Astrocyte of the spinal cord (primary cell): Measurements from ENCODE around the gene CHRM3.

ENCODE experiments used
- DNase-seq: peaks from one replicate; pipeline ENCODE4 v3.0.0; 2011; ENCODE audit warnings: low read depth, low spot score
- H3K4me3 ChIP-seq: 2 replicates; pipeline ENCODE4 v1.5.1; 2011; ENCODE audit warnings: low read depth, mild to moderate bottlenecking, low read length, moderate library complexity
- CTCF ChIP-seq: IDR thresholded peaks from 2 replicates; pipeline ENCODE4 v1.5.1; 2012; ENCODE audit warnings: low read depth, mild to moderate bottlenecking, low read length, inconsistent platforms
- in situ Hi-C: cut with HindIII; loops from 2 replicates; pipeline ENCODE4 v1.10.0; 2017; ENCODE audit warnings: low sequenced_read_pairs

CHRM3 gene

DNA sequence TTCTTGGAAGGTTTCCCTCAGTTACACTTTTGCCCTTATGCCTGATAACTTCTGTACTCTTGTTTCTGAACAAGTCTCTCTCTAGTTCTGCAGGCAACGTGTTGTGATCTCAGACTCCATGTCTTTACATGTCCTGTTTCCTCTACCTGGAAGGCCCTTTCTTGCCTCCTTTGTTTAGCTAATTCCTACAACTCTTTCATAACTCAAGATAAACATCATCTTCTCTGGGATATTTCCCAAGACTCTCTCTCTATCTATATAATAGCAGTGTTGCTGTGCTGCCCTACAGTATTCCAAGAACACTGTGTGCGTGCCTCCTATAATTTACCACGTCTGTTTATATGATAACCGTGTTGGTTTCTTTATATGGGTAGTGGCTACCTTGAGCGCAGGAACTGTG is 47.8 kb downstream of the CHRM3 start:
- DNase-seq = no peak
- H3K4me3 ChIP-seq = no peak overlapping the region
- no peak for TF ChIP-seq CTCF
- in situ Hi-C loops = no loop called here
